Measurements from ENCODE around the gene NOXA1. TPM values are rescaled to one million over a fixed set of nuclear protein-coding genes. Genes with fewer than 3 reads are reported as not detected.
"Not testable (repeated sequence)": the region's sequence is repeated elsewhere in the genome, so short reads cannot be mapped to it uniquely, and the experiment has no call there.

Gene NOXA1
- total RNA-seq, result 0.89 and 0.98 TPM in 2 replicates
- long read RNA-seq, result 0 reads

- peak; percentile 79 for TF ChIP-seq CTCF (conservative IDR thresholded peaks at IDR 0.05)
- Mint-ChIP-seq H3K4me3 (peak within 1 kb of the TSS; percentile 88), H3K9me3 (no peaks in the 10 kb centered on the region), H3K4me1 (peaks cover 8% of the 10 kb centered on the region), H3K27ac (ENCODE audit: unreplicated experiment) (peak within 1 kb of the TSS; percentile 4), H3K27me3 (ENCODE audit: low read depth) (peaks cover 3% of the 10 kb centered on the region), H3K36me3 (ENCODE audit: low read depth) (no peaks in the 10 kb centered on the region)
- peak; percentile 93 for DNase-seq (ENCODE audit: low read depth, low spot score)
These were observed at the start of gene NOXA1, which contains the start of gene EXD3 for GRCh38 chr9:137422604-137423513. Gene NOXA1 (plus strand): TSS chr9:137423393. CDS start chr9:137423530, 137 bp downstream. Gene EXD3 (minus strand): TSS chr9:137423162. CDS start chr9:137395357, 27,805 bp downstream.

- Mint-ChIP-seq H3K27me3 (ENCODE audit: low read depth) (no peaks in the 10 kb centered on the region), H3K4me3 (peak overlapping the region; percentile 41), H3K4me1 (peaks cover 22% of the 10 kb centered on the region), H3K9me3 (no peaks in the 10 kb centered on the region), H3K27ac (ENCODE audit: unreplicated experiment) (peak overlapping the region; percentile 75), H3K36me3 (ENCODE audit: low read depth) (peaks cover 6% of the 10 kb centered on the region)
- TF ChIP-seq CTCF (conservative IDR thresholded peaks at IDR 0.05), result no peak
- DNase-seq (ENCODE audit: low read depth, low spot score), result no peak
These were observed 49.6 kb upstream of the NOXA1 start for GRCh38 chr9:137373611-137373980.

- Mint-ChIP-seq H3K4me3 (no peak overlapping the region), H3K9me3 (no peaks in the 10 kb centered on the region), H3K36me3 (ENCODE audit: low read depth) (peaks cover 6% of the 10 kb centered on the region), H3K27me3 (ENCODE audit: low read depth) (no peaks in the 10 kb centered on the region), H3K4me1 (peaks cover 23% of the 10 kb centered on the region), H3K27ac (ENCODE audit: unreplicated experiment) (no peak overlapping the region)
- no peak for TF ChIP-seq CTCF (conservative IDR thresholded peaks at IDR 0.05)
- no peak for DNase-seq (ENCODE audit: low read depth, low spot score)
These were observed 48.9 kb upstream of the NOXA1 start for GRCh38 chr9:137374131-137374845.

- peaks cover 17% of the 10 kb centered on the region for H3K4me1 Mint-ChIP-seq
- peaks cover 6% of the 10 kb centered on the region for H3K36me3 Mint-ChIP-seq (ENCODE audit: low read depth)
- no peaks in the 10 kb centered on the region for H3K27me3 Mint-ChIP-seq (ENCODE audit: low read depth)
- no peak overlapping the region for H3K27ac Mint-ChIP-seq (ENCODE audit: unreplicated experiment)
- no peak for DNase-seq (ENCODE audit: low read depth, low spot score)
- no peak for TF ChIP-seq CTCF (conservative IDR thresholded peaks at IDR 0.05)
- H3K9me3 Mint-ChIP-seq, result no peaks in the 10 kb centered on the region
- H3K4me3 Mint-ChIP-seq, result no peak overlapping the region
These were observed 47.7 kb upstream of the NOXA1 start for GRCh38 chr9:137375321-137376058.

- no peaks in the 10 kb centered on the region for H3K9me3 Mint-ChIP-seq
- H3K27ac Mint-ChIP-seq (ENCODE audit: unreplicated experiment), result no peak overlapping the region
- peaks cover 14% of the 10 kb centered on the region for H3K4me1 Mint-ChIP-seq
- TF ChIP-seq CTCF (conservative IDR thresholded peaks at IDR 0.05), result no peak
- no peak overlapping the region for H3K4me3 Mint-ChIP-seq
- peaks cover 6% of the 10 kb centered on the region for H3K36me3 Mint-ChIP-seq (ENCODE audit: low read depth)
- DNase-seq (ENCODE audit: low read depth, low spot score), result no peak
- H3K27me3 Mint-ChIP-seq (ENCODE audit: low read depth), result no peaks in the 10 kb centered on the region
These were observed 46.8 kb upstream of the NOXA1 start for GRCh38 chr9:137376386-137376785.

- H3K4me3 Mint-ChIP-seq, result peak overlapping the region; percentile 64
- H3K4me1 Mint-ChIP-seq; H3K27ac Mint-ChIP-seq (ENCODE audit: unreplicated experiment); DNase-seq (ENCODE audit: low read depth, low spot score); H3K27me3 Mint-ChIP-seq (ENCODE audit: low read depth); H3K9me3 Mint-ChIP-seq; H3K36me3 Mint-ChIP-seq (ENCODE audit: low read depth): not testable (repeated sequence)
These were observed 44.3 kb upstream of the NOXA1 start for GRCh38 chr9:137378688-137379410.

All from neural crest cell (in vitro differentiated cells).